CD4-positive, CD25-positive, alpha-beta regulatory T cell (primary cell): Measurements from ENCODE around the gene PRKACA. TPM values are rescaled to one million over a fixed set of nuclear protein-coding genes. Genes with fewer than 3 reads are reported as not detected.

ENCODE experiments used
- ATAC-seq, 2 donors: fragments of 150-1000 bp; cut with Tn5 transposase; one replicate each; pipeline ENCODE4 v1.10.0; 2021; ENCODE audit warnings: low read depth in 2 of 2, moderate number of reproducible peaks in 2 of 2, moderate library complexity in 1 of 2
- DNase-seq, 3 donors: peaks; one replicate each; pipeline versions ENCODE4 v3.0.0 to v3.0.0-alpha.2; 2012 to 2022; ENCODE audit warnings: mixed read lengths in 1 of 3
- H3K27ac ChIP-seq: one replicate; pipeline ENCODE4 v1.7.0; 2013; ENCODE audit warnings: mild to moderate bottlenecking, low read length; ENCODE audit not compliant: insufficient read depth, poor library complexity, severe bottlenecking
- H3K27me3 ChIP-seq: one replicate; pipeline ENCODE4 v1.7.0; 2013; ENCODE audit warnings: low read length; ENCODE audit not compliant: control insufficient read depth, insufficient read depth
- H3K36me3 ChIP-seq: one replicate; pipeline ENCODE4 v1.7.0; 2013; ENCODE audit warnings: mild to moderate bottlenecking, low read length, moderate library complexity; ENCODE audit not compliant: control insufficient read depth, insufficient read depth
- H3K4me1 ChIP-seq: 2 replicates; pipeline ENCODE4 v1.7.0; 2013; ENCODE audit warnings: mild to moderate bottlenecking, low read length; ENCODE audit not compliant: insufficient read depth, control insufficient read depth, poor library complexity, severe bottlenecking
- H3K4me3 ChIP-seq: one replicate; pipeline ENCODE4 v1.7.0; 2013; ENCODE audit warnings: low read depth, mild to moderate bottlenecking, low read length, moderate library complexity
- H3K9me3 ChIP-seq, 2 experiments: 1 replicate in 1 of 2; 2 replicates in 1 of 2; pipeline ENCODE4 v1.7.0; 2013; ENCODE audit warnings: low read length in 2 of 2, mild to moderate bottlenecking in 1 of 2, moderate library complexity in 1 of 2; ENCODE audit not compliant: control insufficient read depth in 2 of 2
- H3K27ac Mint-ChIP-seq, 3 donors: one replicate each; pipeline ENCODE4 v1.8.0; 2020 to 2022; ENCODE audit warnings: mild to moderate bottlenecking in 3 of 3, mixed read lengths in 3 of 3, moderate library complexity in 2 of 3
- H3K27me3 Mint-ChIP-seq: one replicate; pipeline ENCODE4 v1.8.0; 2022; ENCODE audit warnings: mild to moderate bottlenecking, mixed read lengths
- H3K36me3 Mint-ChIP-seq: one replicate; pipeline ENCODE4 v1.8.0; 2020; ENCODE audit warnings: mixed read lengths
- H3K4me1 Mint-ChIP-seq, 4 donors: one replicate each; pipeline ENCODE4 v1.8.0; 2020 to 2022; ENCODE audit warnings: mixed read lengths in 4 of 4, mild to moderate bottlenecking in 1 of 4
- H3K4me3 Mint-ChIP-seq, 4 donors: one replicate each; pipeline ENCODE4 v1.8.0; 2020 to 2022; ENCODE audit warnings: mild to moderate bottlenecking in 4 of 4, mixed read lengths in 4 of 4, moderate library complexity in 3 of 4
- H3K9me3 Mint-ChIP-seq, 7 donors: one replicate each; pipeline ENCODE4 v1.8.0; 2020 to 2022; ENCODE audit warnings: mixed read lengths in 7 of 7, mild to moderate bottlenecking in 3 of 7, moderate library complexity in 2 of 7
- polyA plus RNA-seq, 4 donors: library from polyadenylated mRNA; unstranded; fragments of 300-500 nt; fragmentation: Illumina TruSeq; gene quantifications; one replicate each; pipeline ENCODE4 v1.2.3, GENCODE V29; 2021
- total RNA-seq: library from RNA; stranded (reverse); gene quantifications from one replicate; pipeline ENCODE4 v1.2.3, GENCODE V29; 2022

PRKACA gene
- total and polyA plus RNA-seq, 5 donors from 2014 or later = 0.47 to 40.2 (median 1.4) TPM

DNA sequence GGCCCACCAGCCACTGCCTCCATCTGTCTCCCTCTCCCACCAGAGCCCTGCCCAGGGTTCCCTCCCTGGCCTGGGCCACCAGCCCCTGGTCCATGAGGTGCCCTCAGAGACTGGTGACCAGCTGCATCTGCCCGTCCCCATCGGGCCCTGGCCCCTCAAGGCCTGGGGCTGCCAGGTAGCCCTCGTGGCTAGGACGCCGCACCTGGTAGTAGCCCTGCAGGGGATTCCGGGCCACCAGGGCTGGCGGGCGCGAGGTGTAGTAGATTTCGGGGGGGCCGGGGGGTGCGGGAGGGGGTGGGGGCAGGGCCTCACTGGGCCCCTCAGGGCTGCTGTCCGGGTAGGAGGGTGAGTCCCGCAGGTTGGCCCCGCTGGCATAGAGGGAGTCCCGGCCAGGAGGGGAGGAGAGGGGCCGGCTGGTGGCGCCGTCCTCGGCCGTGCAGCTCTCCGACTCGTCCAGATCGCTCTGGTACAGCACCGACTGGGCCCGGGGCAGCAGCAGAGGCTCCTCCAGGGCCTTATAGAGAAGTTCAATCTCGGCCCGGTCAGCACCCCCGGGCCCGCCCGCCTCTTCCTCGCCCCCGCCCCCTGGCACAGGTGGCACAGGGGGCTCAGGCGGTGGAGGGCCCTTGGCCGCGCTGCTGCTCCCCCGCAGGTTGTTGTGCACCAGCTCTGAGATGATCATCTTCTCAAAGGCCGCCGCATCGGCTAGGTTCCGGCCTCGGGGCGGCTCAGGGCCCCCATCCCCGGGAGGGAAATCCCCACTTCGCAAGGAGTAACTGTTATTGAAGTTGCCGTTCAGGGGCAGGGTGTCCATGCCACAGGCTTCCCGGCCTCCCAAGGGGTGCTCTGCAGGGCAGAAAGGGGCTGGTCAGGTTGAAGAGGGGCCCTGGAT lies 33.5 kb upstream of the PRKACA start:
- Histone ChIP-seq H3K27ac (peak overlapping the region; percentile 90), H3K4me1 (peaks cover 32% of the 10 kb centered on the region), H3K9me3 (no peaks in the 10 kb centered on the region), H3K27me3 (no peaks in the 10 kb centered on the region), H3K36me3 (no peaks in the 10 kb centered on the region), H3K4me3 (no peak overlapping the region)
- no peaks in the 10 kb centered on the region for H3K27me3 Mint-ChIP-seq
- no peak for DNase-seq
- H3K4me3 Mint-ChIP-seq = no peak overlapping the region
- ATAC-seq = no peak
- H3K36me3 Mint-ChIP-seq = peaks cover 10% of the 10 kb centered on the region
- H3K27ac Mint-ChIP-seq = peak overlapping the region in 2 of 3 donors; percentile 56 to 81
- no peaks in the 10 kb centered on the region for H3K9me3 Mint-ChIP-seq
- peaks cover 0 to 45% (median 9%) of the 10 kb centered on the region in 4 donors for H3K4me1 Mint-ChIP-seq

DNA sequence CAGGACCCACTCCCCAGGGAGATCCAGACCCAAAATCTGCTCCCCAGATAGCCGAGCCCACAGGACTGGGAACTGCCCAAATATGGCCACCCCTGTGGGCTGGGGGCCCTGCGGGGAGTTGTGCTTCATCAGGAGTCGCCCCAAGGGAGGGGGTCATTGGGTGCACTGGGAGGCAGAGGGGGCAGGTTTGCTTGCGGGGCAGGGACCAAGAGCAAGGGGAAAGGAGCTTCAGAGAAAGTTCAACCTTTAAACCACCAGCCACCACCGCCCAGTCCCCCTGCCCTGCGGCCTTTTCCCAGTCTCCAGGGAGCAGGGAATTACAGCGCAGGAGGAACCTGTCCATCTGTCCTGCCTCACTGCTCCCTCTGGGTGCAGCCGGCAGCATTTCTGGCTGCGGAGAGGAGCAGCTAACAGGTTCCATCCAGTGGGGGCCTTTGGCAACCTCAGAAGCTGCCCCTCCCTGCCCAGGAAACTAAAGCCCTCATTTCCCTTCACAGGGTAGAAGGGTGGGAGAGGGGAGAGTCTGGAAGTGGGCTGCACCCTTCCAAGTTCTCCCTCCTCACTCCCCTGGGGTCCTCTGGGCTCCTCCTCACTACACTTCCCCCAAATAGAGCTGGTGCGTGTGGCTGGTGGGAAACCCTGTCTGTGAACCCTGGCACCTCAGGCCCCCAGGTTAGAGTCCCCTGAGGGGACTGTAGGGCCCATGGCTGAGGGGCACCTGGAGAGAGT lies 32.6 kb upstream of the PRKACA start:
- H3K27me3 ChIP-seq = no peaks in the 10 kb centered on the region
- peaks cover 32% of the 10 kb centered on the region for H3K4me1 ChIP-seq
- H3K4me3 ChIP-seq = peak overlapping the region; percentile 41
- H3K9me3 Mint-ChIP-seq = no peaks in the 10 kb centered on the region
- no peaks in the 10 kb centered on the region for H3K9me3 ChIP-seq
- H3K27ac ChIP-seq = peak overlapping the region; percentile 90
- no peaks in the 10 kb centered on the region for H3K27me3 Mint-ChIP-seq
- H3K36me3 ChIP-seq = no peaks in the 10 kb centered on the region
- peaks cover 11% of the 10 kb centered on the region for H3K36me3 Mint-ChIP-seq
- ATAC-seq (no peak), DNase-seq (peak in 1 of 3 donors; percentile 36)
- peak overlapping the region; percentile 93 to 99 (median 99) for H3K27ac Mint-ChIP-seq
- peak overlapping the region in 3 of 4 donors; percentile 39 to 90 (median 88) for H3K4me3 Mint-ChIP-seq
- peaks cover 0 to 50% (median 16%) of the 10 kb centered on the region in 4 donors for H3K4me1 Mint-ChIP-seq

DNA sequence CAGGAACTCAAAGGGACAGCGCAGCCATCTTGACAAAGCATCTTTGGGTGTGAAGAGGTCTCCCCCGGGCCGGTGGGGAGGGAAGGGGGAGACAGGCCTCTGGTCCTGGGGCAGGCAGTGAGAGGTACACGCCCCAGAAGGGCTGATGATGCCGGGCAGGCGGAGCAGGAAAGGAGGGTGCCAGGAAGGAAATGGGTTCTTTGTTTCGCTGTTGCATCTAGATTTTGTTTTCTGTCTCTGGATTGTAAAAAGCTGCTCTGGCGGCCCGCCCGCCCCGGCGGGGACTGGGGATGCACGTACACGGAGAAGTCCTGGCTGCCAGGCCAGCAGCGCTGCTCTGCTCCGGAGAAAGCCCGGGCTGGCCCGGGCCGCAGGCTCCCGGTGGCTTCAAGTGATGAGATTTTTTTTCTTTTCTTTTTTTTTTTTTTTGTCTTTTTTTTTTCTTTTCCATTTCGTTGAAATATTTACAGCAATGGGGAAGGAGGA lies 32.0 kb upstream of the PRKACA start:
- Histone ChIP-seq H3K27me3 (no peaks in the 10 kb centered on the region), H3K36me3 (no peaks in the 10 kb centered on the region), H3K4me1 (peaks cover 32% of the 10 kb centered on the region), H3K4me3 (peak overlapping the region; percentile 41), H3K27ac (peak overlapping the region; percentile 90), H3K9me3 (no peaks in the 10 kb centered on the region)
- peak; percentile 16 to 87 (median 66) for DNase-seq
- H3K9me3 Mint-ChIP-seq = no peaks in the 10 kb centered on the region
- H3K4me1 Mint-ChIP-seq = peaks cover 0 to 50% (median 18%) of the 10 kb centered on the region in 4 donors
- peak overlapping the region; percentile 93 to 99 (median 99) for H3K27ac Mint-ChIP-seq
- H3K27me3 Mint-ChIP-seq = no peaks in the 10 kb centered on the region
- peak overlapping the region; percentile 39 to 90 (median 87) for H3K4me3 Mint-ChIP-seq
- ATAC-seq = peak; percentile 88 to 91
- peaks cover 10% of the 10 kb centered on the region for H3K36me3 Mint-ChIP-seq

DNA sequence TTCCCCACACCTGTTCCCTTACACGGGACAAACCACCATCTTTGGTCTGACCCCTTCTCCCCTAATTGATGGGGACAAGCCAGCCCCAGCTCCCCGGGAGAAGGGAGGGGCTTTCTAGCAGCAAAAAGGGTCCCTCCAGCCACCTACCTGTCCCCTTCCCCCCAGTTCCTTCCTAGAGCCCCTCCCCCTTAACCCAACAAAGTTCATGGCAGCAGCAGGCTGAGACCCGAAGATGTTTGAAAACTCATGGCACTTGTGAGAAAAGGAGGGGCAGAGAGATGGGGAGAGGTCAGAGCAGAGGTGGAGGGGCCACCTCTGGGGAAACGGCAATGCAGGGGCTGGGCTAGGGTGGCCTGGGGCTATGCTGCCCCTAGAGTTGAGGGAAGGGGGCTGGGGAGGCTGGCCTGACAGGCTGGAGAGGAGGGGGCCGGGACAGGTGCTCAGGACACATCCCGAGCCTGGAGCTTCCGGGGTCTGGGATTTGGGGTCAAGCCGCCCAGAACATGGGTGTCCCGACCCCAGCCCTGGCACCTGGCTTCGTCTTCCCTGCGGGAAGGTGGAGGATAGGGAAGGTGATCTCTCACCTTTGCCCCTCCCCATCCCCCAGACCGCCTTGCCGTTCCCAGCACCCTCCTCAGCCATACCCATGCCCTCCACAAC lies 31.3 kb upstream of the PRKACA start:
- Mint-ChIP-seq H3K27me3 (no peaks in the 10 kb centered on the region), H3K4me1 (peaks cover 0 to 50% (median 18%) of the 10 kb centered on the region in 4 donors), H3K36me3 (peaks cover 10% of the 10 kb centered on the region), H3K4me3 (peak overlapping the region; percentile 77 to 90 (median 87)), H3K9me3 (no peaks in the 10 kb centered on the region), H3K27ac (peak overlapping the region; percentile 93 to 99 (median 99))
- DNase-seq (no peak), ATAC-seq (no peak)
- no peaks in the 10 kb centered on the region for H3K9me3 ChIP-seq
- H3K27ac ChIP-seq = peak overlapping the region; percentile 90
- H3K27me3 ChIP-seq = no peaks in the 10 kb centered on the region
- peak overlapping the region; percentile 41 for H3K4me3 ChIP-seq
- H3K4me1 ChIP-seq = peaks cover 32% of the 10 kb centered on the region
- H3K36me3 ChIP-seq = no peaks in the 10 kb centered on the region

DNA sequence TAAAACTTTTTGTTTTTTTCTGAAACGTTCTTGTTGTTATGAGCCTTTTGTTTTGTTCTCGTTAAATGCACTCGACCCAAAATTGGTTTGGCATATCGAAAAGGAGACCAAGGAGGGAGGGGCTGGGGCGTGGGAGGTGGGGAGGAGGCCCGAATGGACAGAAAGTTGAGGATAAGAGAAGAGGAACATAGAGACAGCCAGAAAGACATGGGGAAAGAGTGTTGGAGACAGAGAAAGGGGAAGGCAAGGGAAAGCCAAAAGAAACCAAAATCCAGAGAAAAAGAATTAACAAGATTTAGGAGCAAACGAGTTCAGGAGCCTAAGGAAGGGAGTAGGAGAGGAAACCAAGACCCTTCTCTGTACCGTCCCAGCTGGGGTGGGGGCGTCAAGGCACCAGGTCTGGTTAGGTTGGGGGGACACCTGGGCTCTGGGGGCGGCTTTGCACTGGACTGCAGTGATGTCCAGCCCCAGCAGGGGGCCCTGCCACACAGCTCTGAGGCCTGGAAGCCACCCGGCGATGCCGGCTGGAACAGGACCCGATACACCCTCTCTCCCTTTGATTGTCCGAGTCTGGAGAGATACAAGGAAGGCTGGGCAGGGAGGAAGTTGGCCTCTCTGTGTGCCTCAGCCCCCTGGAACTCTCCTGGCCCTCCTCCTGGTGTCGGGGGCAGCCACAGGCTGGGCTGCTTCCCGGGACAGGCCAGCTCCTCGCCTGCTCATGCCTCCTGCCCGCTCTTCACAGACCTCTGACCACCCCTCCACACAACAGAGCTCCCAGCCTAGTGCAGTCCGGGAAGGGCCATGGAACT lies 30.4 kb upstream of the PRKACA start:
- H3K4me1 Mint-ChIP-seq = peaks cover 0 to 47% (median 18%) of the 10 kb centered on the region in 4 donors
- no peaks in the 10 kb centered on the region for H3K27me3 ChIP-seq
- peak overlapping the region; percentile 67 to 88 (median 82) for H3K4me3 Mint-ChIP-seq
- peak overlapping the region; percentile 93 to 99 (median 99) for H3K27ac Mint-ChIP-seq
- H3K36me3 Mint-ChIP-seq = peaks cover 8% of the 10 kb centered on the region
- H3K4me3 ChIP-seq = peak overlapping the region; percentile 3
- DNase-seq = peak; percentile 40 to 70 (median 42)
- peak; percentile 53 to 54 for ATAC-seq
- H3K36me3 ChIP-seq = no peaks in the 10 kb centered on the region
- peaks cover 32% of the 10 kb centered on the region for H3K4me1 ChIP-seq
- H3K27ac ChIP-seq = peak overlapping the region; percentile 90
- no peaks in the 10 kb centered on the region for H3K9me3 Mint-ChIP-seq
- no peaks in the 10 kb centered on the region for H3K9me3 ChIP-seq
- H3K27me3 Mint-ChIP-seq = no peaks in the 10 kb centered on the region

DNA sequence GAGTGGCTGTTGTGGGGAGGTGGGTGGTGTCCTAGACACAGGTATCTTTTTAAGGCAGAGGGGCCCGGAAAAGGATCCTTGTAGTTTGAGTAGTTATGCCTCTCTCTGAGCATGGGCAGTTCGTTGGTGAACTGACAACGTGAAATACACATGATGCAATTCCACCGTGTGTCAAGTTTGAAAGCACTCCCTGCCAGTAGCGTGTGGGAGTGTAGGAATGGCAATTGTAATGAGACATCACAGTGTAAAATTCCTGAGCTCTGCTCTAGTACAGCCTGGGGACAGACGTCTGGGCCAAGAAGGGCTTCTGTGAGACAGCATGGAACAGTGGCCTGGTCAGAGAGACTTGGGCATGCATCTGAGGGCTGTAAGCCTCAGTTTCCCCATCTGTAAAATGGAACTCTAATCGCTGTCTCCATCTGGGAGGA lies 29.2 kb upstream of the PRKACA start:
- Mint-ChIP-seq H3K4me3 (peak overlapping the region in 2 of 4 donors; percentile 14 to 40), H3K27me3 (no peaks in the 10 kb centered on the region), H3K4me1 (peaks cover 0 to 55% (median 25%) of the 10 kb centered on the region in 4 donors), H3K36me3 (peaks cover 10% of the 10 kb centered on the region), H3K9me3 (no peaks in the 10 kb centered on the region), H3K27ac (peak overlapping the region; percentile 51 to 93 (median 68))
- Histone ChIP-seq H3K9me3 (no peaks in the 10 kb centered on the region), H3K27ac (no peak overlapping the region), H3K27me3 (no peaks in the 10 kb centered on the region), H3K4me3 (no peak overlapping the region), H3K4me1 (peaks cover 32% of the 10 kb centered on the region), H3K36me3 (no peaks in the 10 kb centered on the region)
- no peak for ATAC-seq
- DNase-seq = no peak
